NCI-H524 (cell line): ENCODE measurements around the gene ADGRD2.
"Not testable (repeated sequence)": the region's sequence is repeated elsewhere in the genome, so short reads cannot be mapped to it uniquely, and the experiment has no call there.

Experiments used
- DNase-seq, 2 experiments: peaks; one replicate each; lab custom pipeline; 2025; lab: John Stamatoyannopoulos, UW

Gene ADGRD2

DNA sequence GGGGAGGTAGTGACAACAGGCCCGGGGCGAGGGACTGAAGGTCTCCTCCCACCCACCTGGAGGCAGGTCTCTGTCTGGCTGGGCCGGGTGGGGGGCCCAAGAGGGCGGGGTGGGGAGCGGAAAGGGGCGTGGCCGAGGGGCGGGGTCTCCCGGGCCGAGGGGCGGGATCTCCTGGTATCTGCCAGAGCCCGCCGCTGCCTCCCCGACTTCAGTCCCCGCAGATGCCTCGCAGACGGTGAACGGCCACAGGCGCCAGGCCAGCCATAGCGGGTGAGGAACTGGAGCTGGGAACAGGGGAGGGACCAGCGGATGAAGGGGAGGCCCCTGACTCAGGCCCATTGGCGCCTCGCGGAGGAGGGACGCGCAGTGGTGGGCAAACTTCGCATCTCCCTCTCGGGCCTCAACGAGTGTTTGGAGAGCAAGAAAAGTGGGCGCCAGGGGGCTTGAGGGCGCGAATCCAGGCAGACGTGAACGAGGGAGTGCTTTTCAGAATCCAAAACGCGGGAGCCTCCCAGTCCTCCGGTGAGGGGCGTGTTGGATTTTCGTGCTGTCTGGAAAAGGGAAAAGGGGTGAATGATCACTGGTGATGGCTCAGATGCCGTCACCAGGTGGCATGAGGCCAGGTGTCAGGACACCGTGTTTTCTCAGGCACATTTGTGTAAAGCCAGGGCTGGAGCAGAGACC is at the start of gene ADGRD2:
ADGRD2 (plus strand) TSS at position 211 of the 684 bp plus-strand sequence. CDS start 1,216 bp downstream, outside the sequence.
- peak in 1 of 2 experiments; percentile 35 for DNase-seq

DNA sequence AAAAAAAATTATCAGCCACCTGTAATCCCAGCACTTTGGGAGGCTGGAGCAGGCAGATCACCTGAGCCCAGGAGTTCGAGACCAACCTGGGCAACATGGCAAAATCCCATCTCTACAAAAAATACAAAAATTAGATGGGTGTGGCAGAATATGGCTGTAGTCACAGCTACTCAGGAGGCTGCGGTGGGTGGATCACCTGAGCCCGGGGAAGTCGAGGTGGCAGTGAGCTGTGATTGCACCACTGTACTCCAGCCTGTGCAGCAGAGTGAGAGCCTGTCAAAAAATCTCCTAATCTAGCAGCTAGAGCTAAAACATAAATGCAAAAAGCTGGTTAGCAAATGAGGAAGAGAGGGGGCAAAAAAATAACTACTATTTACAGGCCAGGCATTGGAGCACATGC is 47.0 kb upstream of the ADGRD2 start:
- DNase-seq = no peak

GRCh38 chr9:124409410-124409809 is 40.8 kb upstream of the ADGRD2 start:
- DNase-seq = no peak

GRCh38 chr9:124410321-124410913 is 39.8 kb upstream of the ADGRD2 start:
- DNase-seq = no peak

DNA sequence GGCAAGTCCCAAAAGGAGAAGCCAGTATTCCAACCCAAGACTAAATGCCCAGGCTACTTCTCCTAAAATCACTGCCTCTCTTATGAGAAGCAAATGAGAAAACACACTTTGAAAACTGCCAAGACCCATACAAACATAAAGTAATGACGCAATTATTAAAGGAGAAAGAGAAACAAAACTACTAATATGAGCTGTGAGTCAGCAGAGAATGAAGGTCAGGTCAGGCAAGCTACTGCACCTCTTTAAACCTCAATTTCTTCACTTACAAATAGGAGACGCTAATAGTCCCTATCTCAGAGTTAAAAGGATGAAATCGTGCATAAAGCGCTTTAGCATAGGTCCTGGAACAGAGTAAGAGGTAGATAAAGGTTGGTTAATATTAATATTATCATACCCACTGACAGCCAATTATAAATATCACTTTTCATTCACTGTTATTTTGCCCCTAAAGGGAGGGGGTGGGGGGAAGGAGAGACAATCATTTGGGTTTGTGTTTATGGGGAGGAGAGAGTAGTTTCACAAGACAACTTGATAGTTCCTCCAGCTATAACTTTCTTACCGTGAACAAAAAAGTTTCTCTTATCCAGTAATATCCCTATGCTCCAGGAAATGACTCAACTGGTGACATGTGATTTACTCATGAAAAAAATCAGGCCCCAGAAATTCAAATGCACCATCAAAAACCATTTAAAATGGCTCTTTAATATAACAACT is 38.6 kb upstream of the ADGRD2 start:
- DNase-seq = no peak

DNA sequence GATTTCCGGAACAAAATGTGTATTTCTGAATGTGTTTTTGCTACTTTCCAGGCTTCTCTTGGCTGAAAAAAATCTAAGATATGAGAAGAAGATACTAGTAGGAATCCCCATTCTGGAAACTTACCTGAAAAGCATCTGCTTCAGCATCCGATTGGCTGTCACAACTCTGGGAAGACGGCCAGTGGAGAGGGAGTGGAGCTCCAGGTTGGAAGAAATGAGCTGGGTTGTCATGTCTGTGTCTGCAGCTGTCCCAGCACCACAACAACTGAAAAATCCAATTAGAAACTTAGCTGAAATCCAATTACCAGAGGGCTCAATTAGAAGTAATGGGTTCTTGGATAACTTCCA is 38.0 kb upstream of the ADGRD2 start:
- DNase-seq = no peak

DNA sequence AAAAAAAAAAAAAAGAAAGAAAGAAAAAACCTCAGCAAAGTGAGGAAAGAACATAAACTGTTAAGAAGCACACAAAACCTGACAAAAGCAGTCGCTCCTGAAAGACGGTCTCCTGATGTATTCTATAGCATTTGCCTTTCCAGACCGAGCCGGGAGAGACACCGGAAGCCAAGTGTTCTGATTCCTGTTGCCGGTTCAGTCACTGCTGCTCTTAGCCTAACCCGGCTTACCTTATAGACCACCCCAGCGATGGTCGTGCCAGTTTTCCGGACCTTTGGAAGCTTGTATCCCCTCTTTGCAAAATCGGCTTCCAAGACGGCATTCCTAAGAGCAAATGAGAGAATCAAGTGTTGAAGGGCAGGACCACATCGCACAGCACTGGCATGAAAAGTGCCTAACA is 35.6 kb upstream of the ADGRD2 start:
- no peak for DNase-seq

DNA sequence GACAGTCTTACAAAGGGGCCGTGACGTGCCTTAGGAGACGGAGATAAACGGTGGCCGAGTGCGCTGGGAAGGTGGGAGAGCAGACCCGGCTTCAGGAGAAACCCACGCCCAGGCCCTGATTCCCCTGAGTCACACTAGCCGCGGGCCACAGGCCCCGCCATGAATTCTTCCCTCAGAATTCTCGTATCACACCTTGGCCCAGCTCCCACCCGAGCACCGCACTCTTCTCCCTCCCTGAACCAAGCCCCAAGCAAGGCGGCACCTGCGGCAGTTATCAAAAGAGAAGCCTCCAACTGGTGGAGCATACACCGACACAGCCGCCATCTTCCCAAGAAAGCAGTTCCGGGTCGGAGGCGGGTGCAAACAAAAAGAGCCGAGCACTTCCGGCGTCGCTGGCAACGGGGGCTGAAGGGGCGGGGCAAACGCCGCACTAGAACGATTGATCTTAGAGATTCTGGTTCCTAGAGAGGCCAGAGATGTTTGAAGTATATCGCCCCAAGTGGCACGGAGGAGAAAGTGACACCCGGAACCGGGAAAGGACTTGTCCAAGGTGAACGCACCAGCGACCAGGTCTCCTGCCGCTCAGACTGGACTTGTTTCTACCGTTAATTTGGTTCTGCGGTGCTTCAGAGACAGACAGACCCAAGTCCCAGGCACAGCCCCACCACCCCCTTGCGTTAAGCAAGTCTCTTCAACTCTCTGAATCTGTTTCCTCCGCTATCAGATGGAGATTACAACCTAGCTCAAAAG is 35.0 kb upstream of the ADGRD2 start, which contains the start of gene PSMB7:
PSMB7 (minus strand) TSS at position 341 of the 750 bp plus-strand sequence; CDS start at position 324, 17 bp downstream.
- peak; percentile 95 to 99 for DNase-seq

- DNase-seq = peak in 1 of 2 experiments; percentile 20
Observed at GRCh38 chr9:124415852-124416484, 34.3 kb upstream of the ADGRD2 start.

DNA sequence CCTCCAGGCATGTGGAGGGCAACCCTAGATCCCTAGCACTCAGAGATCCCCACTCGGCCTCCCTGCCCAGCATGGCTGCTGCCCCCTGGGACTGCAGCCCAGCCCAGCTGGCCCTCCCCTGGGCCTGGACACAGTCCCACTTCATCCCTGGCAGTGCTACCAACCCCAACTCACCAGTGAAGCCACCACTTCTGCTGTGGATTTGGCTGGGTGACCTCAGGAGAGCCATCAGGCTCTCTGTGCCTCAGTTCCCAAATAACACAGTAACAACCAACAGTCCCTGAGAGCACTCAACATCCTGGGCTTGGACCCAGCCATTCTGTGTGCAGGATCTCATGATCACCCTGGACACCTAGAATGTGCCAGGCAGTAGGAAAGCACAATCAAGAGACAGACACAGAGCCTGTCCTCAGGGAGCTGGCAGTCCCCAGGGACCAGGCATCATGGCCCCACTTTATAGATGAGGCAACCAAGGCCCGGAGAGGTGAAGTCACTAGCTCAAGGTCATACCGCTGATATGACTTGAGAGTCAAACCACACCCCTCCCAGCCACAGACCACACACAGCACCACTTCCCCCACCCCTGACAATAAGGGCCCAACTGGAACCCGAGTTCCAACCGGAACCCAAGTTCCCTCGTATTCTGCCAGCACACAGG is 30.3 kb upstream of the ADGRD2 start:
- no peak for DNase-seq

DNA sequence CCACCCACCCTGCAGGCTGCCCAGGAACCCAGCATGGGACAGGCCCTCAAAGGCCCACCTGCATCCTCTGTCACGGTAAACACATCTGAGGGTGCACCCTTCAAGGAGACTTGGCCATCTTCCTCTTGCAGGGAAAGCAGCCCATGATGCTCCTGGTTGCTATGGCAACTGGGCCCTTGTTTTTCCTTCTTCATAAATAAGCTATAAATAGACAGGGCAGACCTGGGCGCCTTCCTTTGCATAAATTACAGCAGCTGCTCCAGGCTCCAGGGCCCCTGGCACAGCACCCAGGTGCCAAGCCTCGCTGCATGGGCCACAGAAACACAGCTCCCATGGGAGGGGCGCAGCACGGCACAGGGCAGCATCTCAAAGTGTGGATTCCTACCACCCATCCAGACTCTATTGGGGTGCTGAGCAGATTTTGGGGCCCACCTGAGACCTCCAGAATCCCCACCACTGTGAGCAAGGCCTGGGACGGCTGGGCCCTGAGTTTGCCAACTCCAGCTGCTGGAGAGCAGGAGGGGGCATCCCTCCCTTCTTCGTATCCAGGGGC is 29.2 kb upstream of the ADGRD2 start:
- DNase-seq = peak; percentile 44 to 63

DNA sequence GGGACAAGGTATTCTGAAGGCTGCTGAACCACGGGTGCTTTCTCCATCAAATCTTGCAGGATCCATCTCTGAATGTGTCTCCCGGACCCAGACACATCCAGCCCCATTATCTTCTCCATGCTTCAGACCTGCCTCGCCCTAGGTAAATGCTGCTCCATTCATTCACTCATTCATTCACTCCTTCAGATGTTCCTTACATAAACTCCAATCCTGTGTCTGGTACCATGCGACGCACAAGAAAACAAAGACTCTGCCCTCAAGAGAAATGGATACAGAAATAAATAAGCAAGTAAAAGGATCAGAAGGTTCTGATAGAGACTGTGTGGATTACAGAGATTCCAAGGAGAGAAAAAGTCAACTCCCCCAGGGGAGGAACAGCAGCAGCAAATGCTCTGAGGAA is 27.1 kb upstream of the ADGRD2 start:
- DNase-seq = no peak

DNA sequence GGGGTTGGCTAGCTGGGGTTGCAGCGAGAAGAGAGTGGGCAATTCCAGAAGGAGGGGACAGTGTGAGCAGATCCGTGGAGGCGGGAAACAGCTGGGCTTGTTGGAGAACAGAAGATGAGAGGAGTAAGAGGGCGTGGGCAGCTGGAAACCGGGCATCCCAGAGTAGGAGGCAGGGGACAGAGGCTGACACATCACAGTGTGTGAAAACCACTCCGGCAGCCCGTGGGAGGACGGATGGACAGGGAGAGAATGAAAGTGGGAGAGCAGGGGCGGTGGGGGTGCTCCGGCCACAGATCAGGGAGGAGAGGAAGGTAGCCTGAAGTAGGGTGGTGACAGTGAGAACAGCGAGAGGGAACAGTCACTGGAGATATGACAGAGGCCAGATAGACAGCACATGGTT is 26.7 kb upstream of the ADGRD2 start:
- DNase-seq = no peak

GRCh38 chr9:124425733-124426132 is 24.5 kb upstream of the ADGRD2 start:
- not testable (repeated sequence) for DNase-seq

DNA sequence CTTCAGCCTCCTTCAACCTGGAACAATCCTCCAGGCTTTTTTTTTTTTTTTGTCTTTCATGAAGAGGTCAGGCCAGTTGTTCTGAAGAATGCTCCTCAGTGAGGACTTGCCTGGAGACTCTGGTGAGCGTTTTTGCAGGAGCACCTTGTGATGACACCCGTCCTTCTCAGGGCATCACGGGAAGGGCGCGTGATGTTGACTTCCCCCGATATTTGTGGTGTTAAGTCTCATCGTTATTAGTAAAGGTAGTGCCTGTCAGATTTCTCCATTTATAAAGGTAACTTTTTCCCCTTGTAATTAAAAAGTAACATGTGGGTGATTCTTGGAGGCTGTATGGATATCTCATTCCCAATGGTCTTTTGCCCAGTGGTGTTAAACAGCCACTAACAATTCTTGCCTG is 23.9 kb upstream of the ADGRD2 start:
- no peak for DNase-seq

DNA sequence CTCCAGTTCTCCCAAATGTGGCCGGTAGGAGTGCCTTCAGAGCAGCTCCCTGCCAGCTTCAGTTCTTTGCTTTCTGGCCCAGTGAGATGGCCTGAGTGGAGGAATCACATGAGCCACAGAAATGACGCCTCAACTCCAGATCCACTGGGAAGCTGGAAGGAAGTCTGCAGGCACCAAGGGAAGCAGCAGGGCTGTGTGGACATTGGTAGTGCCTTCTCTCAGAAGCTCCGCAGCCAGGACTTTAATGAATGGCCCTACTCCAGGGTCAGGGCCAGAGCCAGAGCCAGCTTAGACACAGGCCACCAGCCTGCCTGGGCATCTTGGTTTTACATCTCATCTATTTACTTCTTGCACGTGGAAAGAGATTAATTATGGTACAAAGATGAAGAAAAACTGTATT is 23.0 kb upstream of the ADGRD2 start:
- no peak for DNase-seq

DNA sequence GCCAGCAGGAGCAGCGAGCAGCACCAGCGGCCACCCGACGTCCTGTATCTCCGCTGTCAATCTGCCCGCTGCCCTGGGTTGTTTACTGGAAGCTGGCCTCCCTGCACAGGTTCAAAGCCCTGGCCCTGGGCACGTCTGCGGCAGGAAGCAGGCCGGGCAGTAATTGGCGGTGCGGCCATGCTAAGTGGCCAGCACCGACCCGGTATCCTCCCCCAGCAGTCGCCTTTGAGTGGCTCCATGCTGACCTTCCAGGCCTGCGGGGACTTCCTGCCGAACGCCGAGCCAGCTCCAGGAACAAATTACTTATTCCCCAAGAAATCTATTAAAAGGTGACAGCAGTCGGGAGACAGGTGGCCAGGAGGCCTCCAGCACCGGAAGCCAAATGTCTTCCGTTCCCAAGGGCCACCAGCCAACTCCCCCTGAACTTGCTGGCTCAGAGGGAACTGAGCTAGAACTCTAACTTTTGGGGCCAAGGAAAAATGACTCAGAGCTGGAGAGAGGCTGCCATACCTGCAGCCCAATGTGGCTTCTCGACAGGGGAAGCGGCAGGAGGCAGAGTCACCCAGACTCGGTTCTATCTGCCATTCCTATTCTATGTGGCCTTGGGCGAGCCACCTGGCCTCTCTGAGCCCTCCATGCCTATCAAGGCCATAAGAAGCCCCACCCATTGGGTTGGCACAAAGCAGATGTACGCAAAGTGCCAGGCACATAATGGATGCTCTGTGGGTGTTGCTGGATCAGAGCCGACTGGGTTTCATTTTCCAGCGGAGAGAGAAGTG is 21.3 kb upstream of the ADGRD2 start:
- no peak for DNase-seq

DNA sequence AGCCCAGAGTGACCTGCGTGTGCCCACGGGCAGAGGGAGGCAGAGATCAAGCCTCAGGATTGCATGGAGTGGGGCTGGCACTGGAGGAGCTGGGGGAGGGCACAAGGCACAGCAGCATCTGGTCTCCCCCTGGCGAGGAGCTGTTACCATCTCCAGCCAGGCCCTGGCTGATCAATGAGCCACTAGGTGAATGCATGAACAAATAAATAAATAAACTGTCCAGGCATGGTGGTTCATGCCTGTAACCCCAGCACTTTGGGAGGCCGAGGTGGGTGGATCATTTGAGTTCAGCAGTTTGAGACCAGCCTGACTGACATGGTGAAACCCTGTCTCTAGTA is 20.8 kb upstream of the ADGRD2 start:
- no peak for DNase-seq

DNA sequence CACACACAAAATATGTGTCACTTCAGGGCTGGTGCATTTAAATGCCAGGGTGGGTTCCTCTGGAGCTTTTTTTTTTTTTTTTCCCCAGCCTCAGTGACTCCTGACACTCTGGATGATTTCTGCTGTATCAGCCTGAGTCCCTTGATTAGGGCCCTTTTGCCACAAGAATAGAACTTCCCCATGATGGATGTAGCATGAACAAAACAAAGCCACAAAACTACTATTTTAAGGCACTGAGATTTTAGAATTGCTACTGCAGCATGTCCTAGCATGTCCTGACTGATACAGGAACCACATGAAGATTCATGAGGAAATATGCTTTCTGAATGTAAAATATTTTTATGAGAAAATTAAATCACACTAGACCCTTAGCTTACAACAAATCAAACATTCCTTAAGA is 13.9 kb upstream of the ADGRD2 start:
- DNase-seq = no peak

DNA sequence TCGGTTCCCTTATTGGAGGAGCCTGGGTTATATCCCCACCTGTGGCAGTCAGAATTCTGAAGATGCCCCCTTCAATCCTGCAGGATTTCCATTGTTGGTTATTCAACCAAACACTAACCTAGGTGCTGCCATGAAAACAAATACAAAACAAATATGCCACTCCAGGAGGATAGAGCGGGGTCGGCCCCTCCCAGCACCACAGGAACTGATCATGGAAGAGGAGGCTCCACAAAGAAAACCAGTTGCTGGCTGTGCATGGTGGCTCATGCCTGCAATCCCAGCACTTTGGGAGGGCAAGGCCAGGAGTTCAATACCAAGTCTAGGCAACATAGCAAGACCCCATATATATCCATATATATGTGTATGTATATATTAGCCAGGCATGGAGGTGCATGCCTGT is 13.2 kb upstream of the ADGRD2 start:
- DNase-seq = no peak

GRCh38 chr9:124438091-124438490 is 12.2 kb upstream of the ADGRD2 start:
- no peak for DNase-seq
